B cell (primary cell): Measurements from ENCODE around the gene TENM4.

Experiments used
- CTCF ChIP-seq: fragments of 200-600 bp; IDR thresholded peaks from one replicate; pipeline ENCODE4 v1.8.0; 2022; ENCODE audit warnings: antibody characterized with exemption, mild to moderate bottlenecking
- EZH2 ChIP-seq: IDR thresholded peaks from 2 replicates; pipeline ENCODE4 v1.6.1; 2012; ENCODE audit warnings: borderline replicate concordance, low read depth, mild to moderate bottlenecking, moderate library complexity, low read length; ENCODE audit not compliant: insufficient read depth, poor library complexity, severe bottlenecking

- no peak for TF ChIP-seq CTCF
- no peak for TF ChIP-seq EZH2
Measured at GRCh38 chr11:79110796-79111195, 330.0 kb downstream of the TENM4 start.
